CD14-positive monocyte (primary cell): ENCODE measurements around the gene TMEM184A. TPM values are rescaled to one million over a fixed set of nuclear protein-coding genes. Genes with fewer than 3 reads are reported as not detected.

Source experiments
- DNase-seq, 3 donors: peaks; one replicate each; pipeline ENCODE4 v3.0.0-alpha.2; 2011 to 2022
- H2AFZ ChIP-seq: 2 replicates; pipeline ENCODE4 v1.6.0; 2012; ENCODE audit warnings: mild to moderate bottlenecking, low read depth, low read length, inconsistent platforms; ENCODE audit not compliant: insufficient read depth, poor library complexity, severe bottlenecking
- H3K27ac ChIP-seq, 2 donors: 1 replicate in 1 of 2; 2 replicates in 1 of 2; pipeline ENCODE4 v1.5.1; 2012 to 2013; ENCODE audit warnings: low read length in 2 of 2, control low read depth in 1 of 2, inconsistent platforms in 1 of 2, low read depth in 1 of 2, mild to moderate bottlenecking in 1 of 2
- H3K27me3 ChIP-seq, 2 donors: one replicate each; pipeline versions ENCODE4 v1.6.0 to v1.6.1; 2011 to 2013; ENCODE audit warnings: low read length in 2 of 2; ENCODE audit not compliant: control insufficient read depth in 2 of 2, insufficient read depth in 2 of 2
- H3K36me3 ChIP-seq, 2 donors: replicated peaks in 1 of 2; 1 replicate in 1 of 2; 2 replicates in 1 of 2; pipeline versions ENCODE4 v1.5.1 to v1.6.1; 2012 to 2013; ENCODE audit warnings: low read length in 2 of 2, control low read depth in 1 of 2, inconsistent platforms in 1 of 2, mild to moderate bottlenecking in 1 of 2; ENCODE audit not compliant: insufficient read depth in 2 of 2, control insufficient read depth in 1 of 2
- H3K4me1 ChIP-seq, 2 donors: 1 replicate in 1 of 2; 2 replicates in 1 of 2; pipeline versions ENCODE4 v1.5.1 to v1.6.1; 2012 to 2013; ENCODE audit warnings: low read length in 2 of 2, control low read depth in 1 of 2, inconsistent platforms in 1 of 2, mild to moderate bottlenecking in 1 of 2, moderate library complexity in 1 of 2; ENCODE audit not compliant: insufficient read depth in 2 of 2, control insufficient read depth in 1 of 2
- H3K4me2 ChIP-seq: replicated peaks from 2 replicates; pipeline ENCODE3; 2012; ENCODE audit warnings: low read length, moderate library complexity, mild to moderate bottlenecking; ENCODE audit not compliant: poor library complexity, severe bottlenecking; ENCODE audit errors: extremely low read depth
- H3K4me3 ChIP-seq, 3 experiments: fragments of 200-600 bp in 1 of 3; sonication (generic) in 1 of 3; replicated peaks in 1 of 3; 1 replicate in 2 of 3; 2 replicates in 1 of 3; pipeline ENCODE4 v1.5.1; 2011 to 2013; ENCODE audit warnings: low read length in 3 of 3, mild to moderate bottlenecking in 3 of 3, control low read depth in 2 of 3, low read depth in 2 of 3, inconsistent platforms in 1 of 3, moderate library complexity in 1 of 3
- H3K79me2 ChIP-seq: 2 replicates; pipeline ENCODE4 v1.6.0; 2012; ENCODE audit warnings: mild to moderate bottlenecking, control low read depth, inconsistent platforms, low read length, moderate library complexity; ENCODE audit not compliant: insufficient read depth
- H3K9ac ChIP-seq: 2 replicates; pipeline ENCODE4 v1.6.0; 2017; ENCODE audit warnings: low read length, mild to moderate bottlenecking; ENCODE audit not compliant: insufficient read depth, poor library complexity, severe bottlenecking
- H3K9me3 ChIP-seq, 2 donors: replicated peaks in 1 of 2; 1 replicate in 1 of 2; 2 replicates in 1 of 2; pipeline versions ENCODE4 v1.5.1 to v1.6.1; 2012 to 2013; ENCODE audit warnings: low read length in 2 of 2, control low read depth in 1 of 2; ENCODE audit not compliant: control insufficient read depth in 1 of 2, insufficient read depth in 1 of 2
- H4K20me1 ChIP-seq: 2 replicates; pipeline ENCODE4 v1.6.0; 2012; ENCODE audit warnings: mild to moderate bottlenecking, low read length, control low read depth, moderate library complexity; ENCODE audit not compliant: insufficient read depth
- H3K27ac Mint-ChIP-seq, 7 donors: one replicate each; pipeline ENCODE4 v1.8.0; 2020; ENCODE audit warnings: mild to moderate bottlenecking in 7 of 7, mixed read lengths in 7 of 7, moderate library complexity in 6 of 7, inconsistent platforms in 2 of 7
- H3K27me3 Mint-ChIP-seq, 3 donors: one replicate each; pipeline ENCODE4 v1.8.0; 2021 to 2022; ENCODE audit warnings: low read depth in 3 of 3, mild to moderate bottlenecking in 3 of 3, mixed read lengths in 3 of 3, moderate library complexity in 3 of 3, inconsistent platforms in 1 of 3
- H3K36me3 Mint-ChIP-seq, 2 donors: one replicate each; pipeline ENCODE4 v1.8.0; 2020; ENCODE audit warnings: mixed read lengths in 2 of 2, inconsistent platforms in 1 of 2, mild to moderate bottlenecking in 1 of 2
- H3K4me1 Mint-ChIP-seq: one replicate; pipeline ENCODE4 v1.8.0; 2020; ENCODE audit warnings: mild to moderate bottlenecking, mixed read lengths
- H3K4me3 Mint-ChIP-seq, 2 donors: one replicate each; pipeline ENCODE4 v1.8.0; 2020; ENCODE audit warnings: mild to moderate bottlenecking in 2 of 2, mixed read lengths in 2 of 2, moderate library complexity in 1 of 2
- H3K9me3 Mint-ChIP-seq, 7 donors: one replicate each; pipeline ENCODE4 v1.8.0; 2020 to 2022; ENCODE audit warnings: mixed read lengths in 7 of 7, mild to moderate bottlenecking in 6 of 7, moderate library complexity in 6 of 7, inconsistent platforms in 2 of 7
- WGBS: methylation state at CpG from one replicate; pipeline ENCODE4 v1.1.5; 2013; ENCODE audit warnings: missing lambda C conversion rate; ENCODE audit not compliant: insufficient coverage; 5-methylcytosine and 5-hydroxymethylcytosine counted together
- intact Hi-C, 2 donors: fragments of 100-400 bp; cut with micrococcal nuclease; formaldehyde crosslinking; loops; one replicate each; pipeline versions ENCODE4 v1.15.0 to v1.15.1; 2023
- polyA plus RNA-seq, 3 donors: library from polyadenylated mRNA; depleted of rRNA in 1 of 3; unstranded in 2 of 3; stranded (reverse) in 1 of 3; fragments of 300-500 nt in 2 of 3; fragments of >200 nt in 1 of 3; fragmentation: Illumina TruSeq in 2 of 3; gene quantifications; 1 replicate in 2 of 3; 2 replicates in 1 of 3; pipeline ENCODE4 v1.2.3, GENCODE V29; 2012 to 2021
- TF ChIP-seq, protein P1 (sequence below): fragments of 200-600 bp; IDR thresholded peaks from one replicate; pipeline ENCODE4 v1.8.0; 2022; ENCODE audit warnings: antibody characterized with exemption, mild to moderate bottlenecking

Gene TMEM184A
- polyA plus RNA-seq, 3 donors: not detected

DNA sequence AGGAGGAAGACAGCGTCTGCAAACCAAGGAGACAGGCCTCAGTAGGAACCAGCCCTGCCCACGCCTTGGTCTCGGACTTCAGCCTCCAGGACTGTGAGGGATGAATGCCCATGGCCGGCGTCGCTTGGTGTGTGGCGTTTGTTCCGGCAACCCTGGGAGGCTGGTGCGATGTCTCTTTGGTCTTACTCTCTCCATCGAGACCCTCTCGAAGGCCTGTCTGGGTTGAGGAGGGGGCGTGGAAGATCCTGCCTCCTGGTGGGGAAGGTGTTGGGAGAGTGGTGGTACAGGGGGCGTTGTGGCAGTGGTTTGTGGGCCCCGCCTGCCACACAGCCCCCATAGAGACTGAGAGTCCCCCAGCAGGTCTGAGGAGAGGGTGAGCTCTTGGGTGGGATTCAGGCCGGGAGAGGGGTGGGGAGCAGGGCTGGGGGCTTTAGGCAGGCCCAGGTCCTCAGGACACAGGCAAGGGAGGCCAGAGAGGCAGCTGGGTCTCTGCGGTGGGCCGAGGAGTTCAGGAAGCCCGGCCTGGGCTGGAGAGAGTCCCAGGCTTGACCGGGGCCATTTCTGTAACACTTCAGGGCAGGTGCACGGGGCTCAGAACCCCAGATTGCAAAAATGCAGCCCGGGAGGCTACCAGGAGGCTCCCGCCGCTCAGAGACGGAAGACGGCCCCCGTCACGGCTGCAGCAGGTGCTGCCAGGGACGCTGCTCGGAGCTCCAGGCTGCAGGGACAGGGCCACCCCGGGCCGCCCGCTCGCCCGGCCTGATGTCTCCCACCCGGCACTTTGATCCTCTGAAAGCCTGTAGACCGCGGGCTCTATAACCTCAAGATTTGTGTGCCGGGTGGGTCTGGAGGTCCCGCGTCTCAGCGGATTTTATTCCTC lies 47.6 kb upstream of the TMEM184A start:
- H3K79me2 ChIP-seq: no peaks in the 10 kb centered on the region
- no peak for DNase-seq
- no peak overlapping the region for H3K9ac ChIP-seq
- H3K27ac ChIP-seq: no peak overlapping the region
- H3K36me3 ChIP-seq: no peaks in the 10 kb centered on the region
- no peaks in the 10 kb centered on the region for H3K4me1 Mint-ChIP-seq
- H3K4me3 ChIP-seq: no peak overlapping the region
- H3K9me3 Mint-ChIP-seq: peaks cover under 1 to 5% (median 4%) of the 10 kb centered on the region in 7 donors
- peaks cover 0 to 5% of the 10 kb centered on the region in 2 donors for H3K9me3 ChIP-seq
- no peaks in the 10 kb centered on the region for H3K4me1 ChIP-seq
- intact Hi-C loops: no loop called here
- H3K27me3 ChIP-seq: peaks cover 0 to 3% of the 10 kb centered on the region in 2 donors
- H3K36me3 Mint-ChIP-seq: no peaks in the 10 kb centered on the region
- 93% methylated on average over 38 of the region's 41 CpGs for WGBS
- H3K27ac Mint-ChIP-seq: no peak overlapping the region
- no peak overlapping the region for H2AFZ ChIP-seq
- no peaks in the 10 kb centered on the region for H4K20me1 ChIP-seq
- H3K4me2 ChIP-seq: no peak overlapping the region
- TF ChIP-seq, protein P1, sequence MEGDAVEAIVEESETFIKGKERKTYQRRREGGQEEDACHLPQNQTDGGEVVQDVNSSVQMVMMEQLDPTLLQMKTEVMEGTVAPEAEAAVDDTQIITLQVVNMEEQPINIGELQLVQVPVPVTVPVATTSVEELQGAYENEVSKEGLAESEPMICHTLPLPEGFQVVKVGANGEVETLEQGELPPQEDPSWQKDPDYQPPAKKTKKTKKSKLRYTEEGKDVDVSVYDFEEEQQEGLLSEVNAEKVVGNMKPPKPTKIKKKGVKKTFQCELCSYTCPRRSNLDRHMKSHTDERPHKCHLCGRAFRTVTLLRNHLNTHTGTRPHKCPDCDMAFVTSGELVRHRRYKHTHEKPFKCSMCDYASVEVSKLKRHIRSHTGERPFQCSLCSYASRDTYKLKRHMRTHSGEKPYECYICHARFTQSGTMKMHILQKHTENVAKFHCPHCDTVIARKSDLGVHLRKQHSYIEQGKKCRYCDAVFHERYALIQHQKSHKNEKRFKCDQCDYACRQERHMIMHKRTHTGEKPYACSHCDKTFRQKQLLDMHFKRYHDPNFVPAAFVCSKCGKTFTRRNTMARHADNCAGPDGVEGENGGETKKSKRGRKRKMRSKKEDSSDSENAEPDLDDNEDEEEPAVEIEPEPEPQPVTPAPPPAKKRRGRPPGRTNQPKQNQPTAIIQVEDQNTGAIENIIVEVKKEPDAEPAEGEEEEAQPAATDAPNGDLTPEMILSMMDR: no peak
- H3K27me3 Mint-ChIP-seq: peaks cover 7 to 16% (median 11%) of the 10 kb centered on the region in 3 donors
- H3K4me3 Mint-ChIP-seq: no peak overlapping the region

DNA sequence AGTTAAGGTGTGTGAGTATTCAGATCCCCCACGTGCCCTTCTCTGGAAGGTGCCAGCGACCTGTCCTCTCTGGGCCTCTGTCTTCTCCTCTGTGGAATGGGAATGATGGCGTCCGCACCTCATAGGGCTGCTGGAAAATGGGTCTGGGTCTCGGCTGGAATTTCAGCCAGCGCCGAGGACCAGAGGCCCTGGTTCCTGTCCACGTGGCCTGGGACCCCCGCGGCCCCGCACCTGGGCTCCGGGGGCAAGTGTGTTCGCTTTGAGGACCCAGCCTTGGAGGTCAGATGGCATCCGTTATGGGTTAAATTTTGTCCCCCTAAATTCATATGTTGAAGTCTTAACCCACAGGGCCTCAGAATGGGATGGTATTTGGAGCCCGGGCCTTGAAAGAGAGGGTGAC lies 46.4 kb upstream of the TMEM184A start:
- WGBS: 96% methylated on average over 10 of the region's 15 CpGs
- Mint-ChIP-seq H3K36me3 (no peaks in the 10 kb centered on the region), H3K4me3 (no peak overlapping the region), H3K9me3 (peaks cover 4 to 14% (median 8%) of the 10 kb centered on the region in 7 donors), H3K27ac (peak overlapping the region in 1 of 7 donors; percentile 28), H3K27me3 (peaks cover 7 to 16% (median 9%) of the 10 kb centered on the region in 3 donors), H3K4me1 (no peaks in the 10 kb centered on the region)
- H3K79me2 ChIP-seq: no peaks in the 10 kb centered on the region
- H4K20me1 ChIP-seq: no peaks in the 10 kb centered on the region
- peaks cover 0 to 17% of the 10 kb centered on the region in 2 donors for H3K9me3 ChIP-seq
- H2AFZ ChIP-seq: no peak overlapping the region
- no peak overlapping the region for H3K4me3 ChIP-seq
- H3K27me3 ChIP-seq: peaks cover 0 to 3% of the 10 kb centered on the region in 2 donors
- no peak overlapping the region for H3K27ac ChIP-seq
- no peak overlapping the region for H3K9ac ChIP-seq
- TF ChIP-seq, protein P1: no peak
- no peaks in the 10 kb centered on the region for H3K4me1 ChIP-seq
- intact Hi-C loops: no loop called here
- no peak for DNase-seq
- no peaks in the 10 kb centered on the region for H3K36me3 ChIP-seq
- H3K4me2 ChIP-seq: no peak overlapping the region
